Measurements from ENCODE around the gene MRPS35. TPM values are rescaled to one million over a fixed set of nuclear protein-coding genes. Genes with fewer than 3 reads are reported as not detected.

MRPS35 gene
- total RNA-seq, 1 donor from 2014 or later: 39.2 TPM

- H3K9ac ChIP-seq: no peak overlapping the region
- H3K79me2 ChIP-seq (ENCODE audit: low read depth): no peaks in the 10 kb centered on the region
- H3K27me3 ChIP-seq: no peaks in the 10 kb centered on the region
- H3K4me1 ChIP-seq: no peaks in the 10 kb centered on the region
- Mint-ChIP-seq H3K27me3 (ENCODE audit: insufficient read depth, low read depth) (peaks cover 3% of the 10 kb centered on the region), H3K36me3 (peaks cover 12% of the 10 kb centered on the region), H3K27ac (no peak overlapping the region), H3K4me3 (no peak overlapping the region), H3K9me3 (no peaks in the 10 kb centered on the region), H3K4me1 (no peaks in the 10 kb centered on the region)
- no peak overlapping the region for H3K4me3 ChIP-seq
- no peaks in the 10 kb centered on the region for H3K9me3 ChIP-seq (ENCODE audit: low read depth)
- DNase-seq (ENCODE audit: low spot score): no peak
- no peak overlapping the region for H2AFZ ChIP-seq (replicated peaks)
- H3K4me2 ChIP-seq: no peak overlapping the region
- no peak overlapping the region for H3K27ac ChIP-seq
- peaks cover 3% of the 10 kb centered on the region for H4K20me1 ChIP-seq (ENCODE audit: low read depth)
- no peaks in the 10 kb centered on the region for H3F3A ChIP-seq (ENCODE audit: low read depth)
- H3K36me3 ChIP-seq: no peaks in the 10 kb centered on the region
- TF ChIP-seq EZH2phosphoT487 (IDR thresholded peaks at IDR 0.05) (no peak), CTCF (IDR thresholded peaks at IDR 0.05) (no peak), EZH2 (IDR thresholded peaks at IDR 0.05) (no peak)
Observed at GRCh38 chr12:27723212-27723611, 12.6 kb downstream of the MRPS35 start.

- no peaks in the 10 kb centered on the region for H4K20me1 ChIP-seq (ENCODE audit: low read depth)
- H3K36me3 Mint-ChIP-seq: peaks cover 13% of the 10 kb centered on the region
Observed at GRCh38 chr12:27730097-27730588, 19.5 kb downstream of the MRPS35 start.

GRCh38 chr12:27732281-27732680 is 21.6 kb downstream of the MRPS35 start:
- no peaks in the 10 kb centered on the region for H3K4me1 Mint-ChIP-seq
- DNase-seq (ENCODE audit: low spot score): no peak

More at GRCh38 chr12:27730097-27730588, 19.5 kb downstream of the MRPS35 start:
- Mint-ChIP-seq H3K4me1 (no peaks in the 10 kb centered on the region), H3K27ac (no peak overlapping the region), H3K4me3 (no peak overlapping the region), H3K9me3 (no peaks in the 10 kb centered on the region), H3K27me3 (ENCODE audit: insufficient read depth, low read depth) (peaks cover 3% of the 10 kb centered on the region)
- TF ChIP-seq CTCF (IDR thresholded peaks at IDR 0.05) (no peak), EZH2 (IDR thresholded peaks at IDR 0.05) (no peak), EZH2phosphoT487 (IDR thresholded peaks at IDR 0.05) (no peak)
- DNase-seq (ENCODE audit: low spot score): no peak
- no peak overlapping the region for H3K27ac ChIP-seq
- H3K4me1 ChIP-seq: no peaks in the 10 kb centered on the region
- no peak overlapping the region for H2AFZ ChIP-seq (replicated peaks)
- H3F3A ChIP-seq (ENCODE audit: low read depth): no peaks in the 10 kb centered on the region
- no peaks in the 10 kb centered on the region for H3K9me3 ChIP-seq (ENCODE audit: low read depth)
- peaks cover 4% of the 10 kb centered on the region for H3K36me3 ChIP-seq
- H3K79me2 ChIP-seq (ENCODE audit: low read depth): no peaks in the 10 kb centered on the region
- no peak overlapping the region for H3K4me2 ChIP-seq
- H3K9ac ChIP-seq: no peak overlapping the region
- H3K27me3 ChIP-seq: no peaks in the 10 kb centered on the region
- no peak overlapping the region for H3K4me3 ChIP-seq

More at GRCh38 chr12:27732281-27732680, 21.6 kb downstream of the MRPS35 start:
- no peak overlapping the region for H3K4me3 ChIP-seq
- H3K27ac Mint-ChIP-seq: no peak overlapping the region
- H3K4me1 ChIP-seq: no peaks in the 10 kb centered on the region
- no peak overlapping the region for H3K27ac ChIP-seq
- peak; percentile 27 for TF ChIP-seq CTCF (IDR thresholded peaks at IDR 0.05)
- no peak for TF ChIP-seq EZH2 (IDR thresholded peaks at IDR 0.05)
- peaks cover 5% of the 10 kb centered on the region for H3K36me3 Mint-ChIP-seq
- H4K20me1 ChIP-seq (ENCODE audit: low read depth): no peaks in the 10 kb centered on the region
- no peaks in the 10 kb centered on the region for H3F3A ChIP-seq (ENCODE audit: low read depth)
- H3K36me3 ChIP-seq: peaks cover 4% of the 10 kb centered on the region
- H3K4me3 Mint-ChIP-seq: no peak overlapping the region
- H3K27me3 Mint-ChIP-seq (ENCODE audit: insufficient read depth, low read depth): no peaks in the 10 kb centered on the region
- no peaks in the 10 kb centered on the region for H3K27me3 ChIP-seq
- H3K79me2 ChIP-seq (ENCODE audit: low read depth): no peaks in the 10 kb centered on the region
- H3K9me3 ChIP-seq (ENCODE audit: low read depth): no peaks in the 10 kb centered on the region
- H3K4me2 ChIP-seq: no peak overlapping the region
- H3K9me3 Mint-ChIP-seq: no peaks in the 10 kb centered on the region
- no peak overlapping the region for H3K9ac ChIP-seq
- H2AFZ ChIP-seq (replicated peaks): no peak overlapping the region

Measured in neural progenitor cell (in vitro differentiated cells).